C4-2B (cell line): ENCODE data around the gene SLC51B.

Source experiments
- H3K27ac ChIP-seq: fragments of 450-650 bp; 2 replicates; pipeline ENCODE4 v1.5.1; 2017
- ZFX ChIP-seq: fragments of 450-650 bp; IDR thresholded peaks from 2 replicates; pipeline ENCODE4 v1.6.1; 2017
- TF ChIP-seq, protein P1 (sequence below): fragments of 450-650 bp; conservative IDR thresholded peaks from 2 replicates; pipeline ENCODE4 v1.5.1; 2017; ENCODE audit warnings: mild to moderate bottlenecking

The SLC51B gene

GRCh38 chr15:65067317-65067644 lies 22.1 kb downstream of the SLC51B start:
- no peak for TF ChIP-seq ZFX
- TF ChIP-seq, protein P1, sequence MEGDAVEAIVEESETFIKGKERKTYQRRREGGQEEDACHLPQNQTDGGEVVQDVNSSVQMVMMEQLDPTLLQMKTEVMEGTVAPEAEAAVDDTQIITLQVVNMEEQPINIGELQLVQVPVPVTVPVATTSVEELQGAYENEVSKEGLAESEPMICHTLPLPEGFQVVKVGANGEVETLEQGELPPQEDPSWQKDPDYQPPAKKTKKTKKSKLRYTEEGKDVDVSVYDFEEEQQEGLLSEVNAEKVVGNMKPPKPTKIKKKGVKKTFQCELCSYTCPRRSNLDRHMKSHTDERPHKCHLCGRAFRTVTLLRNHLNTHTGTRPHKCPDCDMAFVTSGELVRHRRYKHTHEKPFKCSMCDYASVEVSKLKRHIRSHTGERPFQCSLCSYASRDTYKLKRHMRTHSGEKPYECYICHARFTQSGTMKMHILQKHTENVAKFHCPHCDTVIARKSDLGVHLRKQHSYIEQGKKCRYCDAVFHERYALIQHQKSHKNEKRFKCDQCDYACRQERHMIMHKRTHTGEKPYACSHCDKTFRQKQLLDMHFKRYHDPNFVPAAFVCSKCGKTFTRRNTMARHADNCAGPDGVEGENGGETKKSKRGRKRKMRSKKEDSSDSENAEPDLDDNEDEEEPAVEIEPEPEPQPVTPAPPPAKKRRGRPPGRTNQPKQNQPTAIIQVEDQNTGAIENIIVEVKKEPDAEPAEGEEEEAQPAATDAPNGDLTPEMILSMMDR: no peak
- H3K27ac ChIP-seq: no peak overlapping the region

- TF ChIP-seq, protein P1: no peak
- no peak for TF ChIP-seq ZFX
- no peak within 1 kb of the TSS for H3K27ac ChIP-seq
Measured at GRCh38 chr15:65067645-65068402, 22.6 kb downstream of the SLC51B start, which contains the start of gene RASL12. Gene RASL12 (minus strand): TSS chr15:65067991. CDS start chr15:65067835, 156 bp downstream.

- no peak overlapping the region for H3K27ac ChIP-seq
- TF ChIP-seq, protein P1: no peak
- no peak for TF ChIP-seq ZFX
Measured at GRCh38 chr15:65068403-65068788, 23.2 kb downstream of the SLC51B start.

DNA sequence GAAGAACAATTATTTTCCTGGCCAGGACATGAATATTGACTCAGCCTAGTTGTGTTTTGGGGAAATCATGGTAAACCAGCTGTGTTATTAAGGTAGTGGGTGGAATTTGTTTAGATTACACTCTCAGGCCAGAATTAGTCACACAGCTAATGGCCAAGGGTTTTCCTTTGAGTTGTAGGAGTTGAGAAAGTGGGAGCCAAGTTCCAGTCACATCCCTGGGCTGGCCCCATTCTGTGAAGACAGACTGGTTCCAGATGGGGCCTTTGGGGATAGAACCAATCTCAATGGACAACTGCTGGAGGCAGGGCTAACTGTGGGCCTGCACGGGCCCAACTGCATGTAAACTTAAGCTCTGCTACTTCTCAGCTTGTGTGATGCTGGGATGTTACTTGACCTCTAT lies 24.0 kb downstream of the SLC51B start:
- TF ChIP-seq ZFX: no peak
- TF ChIP-seq, protein P1: no peak
- H3K27ac ChIP-seq: no peak overlapping the region

- no peak overlapping the region for H3K27ac ChIP-seq
- TF ChIP-seq ZFX: no peak
- TF ChIP-seq, protein P1: no peak
Measured at GRCh38 chr15:65069779-65070546, 24.8 kb downstream of the SLC51B start.

DNA sequence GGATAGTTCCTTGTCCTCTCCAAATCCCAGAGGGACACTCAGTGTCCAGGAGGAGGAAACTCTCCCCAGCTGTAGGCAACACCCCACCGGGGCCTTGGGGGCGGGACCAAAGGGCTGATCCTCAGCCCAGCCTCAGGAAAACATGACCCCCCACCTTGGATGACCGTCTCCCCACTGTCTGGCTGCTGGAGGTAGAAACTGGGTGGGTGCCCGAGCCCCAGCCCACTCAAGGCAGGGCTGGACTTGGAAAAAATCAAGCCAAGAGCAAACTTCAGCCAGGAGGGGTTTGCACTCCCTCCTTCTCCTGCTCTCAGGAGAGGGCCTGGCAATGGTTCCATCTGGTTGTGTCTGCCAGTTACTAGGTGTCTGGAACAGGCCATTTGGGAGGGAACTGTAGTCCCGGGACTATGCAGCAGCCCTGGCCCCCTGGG lies 26.2 kb downstream of the SLC51B start:
- TF ChIP-seq, protein P1: no peak
- no peak for TF ChIP-seq ZFX
- H3K27ac ChIP-seq: no peak overlapping the region

- TF ChIP-seq, protein P1: no peak
- no peak for TF ChIP-seq ZFX
- H3K27ac ChIP-seq: no peak overlapping the region
Measured at GRCh38 chr15:65072027-65072426, 26.8 kb downstream of the SLC51B start.
